B cell (primary cell): ENCODE results near the gene IGSF3. TPM values are rescaled to one million over a fixed set of nuclear protein-coding genes. Genes with fewer than 3 reads are reported as not detected.

Experiments used
- ATAC-seq: fragments of 200-7000 bp; cut with Tn5 transposase; one replicate; pipeline ENCODE4 v1.10.0; 2021; ENCODE audit warnings: low read depth, mild to moderate bottlenecking, moderate number of reproducible peaks, moderate library complexity
- CTCF ChIA-PET: fragments of 350-600 bp; sonication (Branson Sonifier 250); formaldehyde crosslinking; loops from one replicate; lab custom pipeline; 2021; ENCODE audit warnings: antibody characterized with exemption, inconsistent platforms; lab: Charles Lee
- POLR2A ChIA-PET: fragments of 350-600 bp; sonication (Branson Sonifier 250); formaldehyde crosslinking; loops from one replicate; lab custom pipeline; 2021; ENCODE audit warnings: antibody characterized with exemption; lab: Charles Lee
- DNase-seq: peaks from one replicate; pipeline ENCODE4 v3.0.0; 2013
- H2AFZ ChIP-seq: 2 replicates; pipeline ENCODE4 v1.6.1; 2012; ENCODE audit warnings: mild to moderate bottlenecking, low read depth, low read length; ENCODE audit not compliant: insufficient read depth, poor library complexity, severe bottlenecking
- H3K27ac ChIP-seq, 2 donors: 1 replicate in 1 of 2; 2 replicates in 1 of 2; pipeline ENCODE4 v1.5.1; 2012 to 2013; ENCODE audit warnings: low read length in 2 of 2, mild to moderate bottlenecking in 2 of 2, moderate library complexity in 1 of 2
- H3K27me3 ChIP-seq, 4 experiments: fragments of 200-600 bp in 1 of 4; sonication (generic) in 1 of 4; replicated peaks in 1 of 4; 1 replicate in 2 of 4; 2 replicates in 2 of 4; pipeline versions ENCODE4 v1.6.1 to v1.7.0; 2013 to 2016; ENCODE audit warnings: low read length in 3 of 4, mild to moderate bottlenecking in 2 of 4, mixed read lengths in 1 of 4, moderate library complexity in 1 of 4; ENCODE audit not compliant: insufficient read depth in 4 of 4, control insufficient read depth in 3 of 4; ENCODE audit errors: control extremely low read depth in 1 of 4
- H3K36me3 ChIP-seq, 2 experiments: replicated peaks in 1 of 2; 1 replicate in 1 of 2; 2 replicates in 1 of 2; pipeline versions ENCODE4 v1.6.1 to v1.7.1; 2013; ENCODE audit warnings: low read length in 1 of 2; ENCODE audit not compliant: insufficient read depth in 2 of 2, control insufficient read depth in 1 of 2; ENCODE audit errors: control extremely low read depth in 1 of 2, extremely low read depth in 1 of 2
- H3K4me1 ChIP-seq, 2 donors: fragments of 200-600 bp in 1 of 2; sonication (generic) in 1 of 2; 1 replicate in 1 of 2; 2 replicates in 1 of 2; pipeline versions ENCODE4 v1.5.1 to v1.6.1; 2013 to 2017; ENCODE audit warnings: low read length in 2 of 2; ENCODE audit not compliant: control insufficient read depth in 2 of 2, insufficient read depth in 2 of 2
- H3K4me2 ChIP-seq: replicated peaks from 2 replicates; pipeline ENCODE3; 2012; ENCODE audit warnings: mild to moderate bottlenecking, low read depth, low read length; ENCODE audit not compliant: poor library complexity, severe bottlenecking
- H3K4me3 ChIP-seq, 5 experiments: fragments of 200-600 bp in 1 of 5; sonication (generic) in 1 of 5; 1 replicate in 3 of 5; 2 replicates in 2 of 5; pipeline versions ENCODE4 v1.5.1 to v1.7.0; 2011 to 2016; ENCODE audit warnings: low read length in 4 of 5, mild to moderate bottlenecking in 4 of 5, low read depth in 2 of 5, control low read depth in 1 of 5, moderate library complexity in 1 of 5; ENCODE audit not compliant: insufficient read depth in 1 of 5; ENCODE audit errors: control extremely low read depth in 1 of 5, extremely low read depth in 1 of 5
- H3K79me2 ChIP-seq: fragments of 200-600 bp; sonication (generic); one replicate; pipeline ENCODE4 v1.6.0; 2016; ENCODE audit warnings: low read length; ENCODE audit not compliant: control insufficient read depth, insufficient read depth
- H3K9ac ChIP-seq: fragments of 200-600 bp; sonication (generic); 2 replicates; pipeline ENCODE4 v1.6.1; 2017; ENCODE audit warnings: mild to moderate bottlenecking, low read length, moderate library complexity
- H3K9me3 ChIP-seq, 3 donors: one replicate each; pipeline versions ENCODE4 v1.6.1 to v1.7.1; 2013; ENCODE audit warnings: low read length in 2 of 3; ENCODE audit not compliant: control insufficient read depth in 2 of 3, insufficient read depth in 1 of 3; ENCODE audit errors: control extremely low read depth in 1 of 3
- H4K20me1 ChIP-seq: 2 replicates; pipeline ENCODE4 v1.6.0; 2012; ENCODE audit warnings: mild to moderate bottlenecking, low read length; ENCODE audit not compliant: insufficient read depth, control insufficient read depth, poor library complexity, severe bottlenecking
- H3K27ac Mint-ChIP-seq: one replicate; pipeline ENCODE4 v1.8.0; 2021; ENCODE audit warnings: mixed read lengths
- H3K27me3 Mint-ChIP-seq: one replicate; pipeline ENCODE4 v1.8.0; 2021; ENCODE audit warnings: mixed read lengths
- H3K4me1 Mint-ChIP-seq: one replicate; pipeline ENCODE4 v1.8.0; 2021; ENCODE audit warnings: mixed read lengths
- H3K4me3 Mint-ChIP-seq: one replicate; pipeline ENCODE4 v1.8.0; 2021; ENCODE audit warnings: mixed read lengths
- H3K9me3 Mint-ChIP-seq: one replicate; pipeline ENCODE4 v1.8.0; 2022; ENCODE audit warnings: mixed read lengths; ENCODE audit not compliant: insufficient read depth
- EZH2 ChIP-seq: IDR thresholded peaks from 2 replicates; pipeline ENCODE4 v1.6.1; 2012; ENCODE audit warnings: borderline replicate concordance, low read depth, mild to moderate bottlenecking, moderate library complexity, low read length; ENCODE audit not compliant: insufficient read depth, poor library complexity, severe bottlenecking
- WGBS: methylation state at CpG from one replicate; pipeline ENCODE4 v1.1.5; 2013; ENCODE audit warnings: missing lambda C conversion rate; ENCODE audit not compliant: insufficient coverage; 5-methylcytosine and 5-hydroxymethylcytosine counted together
- intact Hi-C: fragments of 100-400 bp; cut with micrococcal nuclease; formaldehyde crosslinking; loops from one replicate; pipeline ENCODE4 v1.10.0; 2022
- polyA plus RNA-seq: library from polyadenylated mRNA; depleted of rRNA; stranded (reverse); fragments of >200 nt; gene quantifications from 2 replicates; pipeline ENCODE4 v1.2.3, GENCODE V29; 2012
- total RNA-seq, 2 donors: library from RNA; stranded (reverse); fragments of 120-200 nt in 1 of 2; gene quantifications; 1 replicate in 1 of 2; 2 replicates in 1 of 2; pipeline versions ENCODE4 v1.2.3 to v1.2.4, GENCODE V29; 2013 to 2022
- TF ChIP-seq, protein P1 (sequence below): fragments of 200-600 bp; IDR thresholded peaks from one replicate; pipeline ENCODE4 v1.8.0; 2022; ENCODE audit warnings: antibody characterized with exemption, mild to moderate bottlenecking

Gene IGSF3
- total and polyA plus RNA-seq, 2 donors (not counting 1 experiment from before 2014, with no cell fraction given): 0.49 TPM; not detected in 1

DNA sequence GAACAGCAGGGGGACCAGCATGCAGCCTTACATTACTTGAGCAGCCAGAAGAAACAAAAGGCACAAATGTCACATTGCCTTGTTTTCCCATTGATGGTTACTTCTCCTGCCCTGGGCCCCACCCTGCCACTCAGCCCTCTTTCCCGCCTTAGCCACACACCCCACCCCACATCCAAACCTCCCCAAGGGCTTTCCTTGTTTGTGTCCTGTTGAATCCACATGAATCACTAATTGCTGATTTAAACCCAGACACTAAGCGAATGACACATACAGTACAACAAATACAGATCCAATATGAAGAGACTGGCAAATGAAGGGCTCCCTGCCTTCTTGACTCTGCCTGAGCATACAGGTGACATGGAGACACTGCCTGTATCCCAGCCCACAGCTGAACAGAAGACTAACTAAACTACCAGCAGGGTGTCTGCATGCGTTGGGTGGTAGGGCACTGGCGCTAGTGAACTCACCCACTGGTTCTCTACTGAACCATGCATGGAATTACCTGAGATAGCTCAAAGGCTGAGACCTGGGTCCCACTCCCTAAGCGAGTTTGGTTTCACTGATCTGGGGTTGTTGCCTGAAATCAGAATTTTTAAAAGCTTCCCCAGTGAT is 3.1 kb downstream of the IGSF3 start:
- CTCF ChIA-PET: no interaction called here
- peaks cover 16% of the 10 kb centered on the region for H3K4me1 Mint-ChIP-seq
- H3K27ac Mint-ChIP-seq: no peak overlapping the region
- POLR2A ChIA-PET: no interaction called here
- H4K20me1 ChIP-seq: no peaks in the 10 kb centered on the region
- no peak overlapping the region for H3K9ac ChIP-seq
- no peak overlapping the region for H3K4me2 ChIP-seq
- peaks cover 9 to 16% of the 10 kb centered on the region in 2 donors for H3K4me1 ChIP-seq
- H3K27me3 Mint-ChIP-seq: peaks cover 47% of the 10 kb centered on the region
- no peak overlapping the region for H3K4me3 Mint-ChIP-seq
- no peaks in the 10 kb centered on the region for H3K36me3 ChIP-seq
- no peak for ATAC-seq
- no peaks in the 10 kb centered on the region for H3K9me3 ChIP-seq
- H3K9me3 Mint-ChIP-seq: no peaks in the 10 kb centered on the region
- H2AFZ ChIP-seq: no peak overlapping the region
- no peak for DNase-seq
- intact Hi-C loops: no loop called here
- peaks cover 0 to 40% (median 22%) of the 10 kb centered on the region in 4 experiments for H3K27me3 ChIP-seq
- WGBS: 90% methylated on average over 5 of the region's 5 CpGs
- no peaks in the 10 kb centered on the region for H3K79me2 ChIP-seq
- TF ChIP-seq EZH2: no peak
- TF ChIP-seq, protein P1, sequence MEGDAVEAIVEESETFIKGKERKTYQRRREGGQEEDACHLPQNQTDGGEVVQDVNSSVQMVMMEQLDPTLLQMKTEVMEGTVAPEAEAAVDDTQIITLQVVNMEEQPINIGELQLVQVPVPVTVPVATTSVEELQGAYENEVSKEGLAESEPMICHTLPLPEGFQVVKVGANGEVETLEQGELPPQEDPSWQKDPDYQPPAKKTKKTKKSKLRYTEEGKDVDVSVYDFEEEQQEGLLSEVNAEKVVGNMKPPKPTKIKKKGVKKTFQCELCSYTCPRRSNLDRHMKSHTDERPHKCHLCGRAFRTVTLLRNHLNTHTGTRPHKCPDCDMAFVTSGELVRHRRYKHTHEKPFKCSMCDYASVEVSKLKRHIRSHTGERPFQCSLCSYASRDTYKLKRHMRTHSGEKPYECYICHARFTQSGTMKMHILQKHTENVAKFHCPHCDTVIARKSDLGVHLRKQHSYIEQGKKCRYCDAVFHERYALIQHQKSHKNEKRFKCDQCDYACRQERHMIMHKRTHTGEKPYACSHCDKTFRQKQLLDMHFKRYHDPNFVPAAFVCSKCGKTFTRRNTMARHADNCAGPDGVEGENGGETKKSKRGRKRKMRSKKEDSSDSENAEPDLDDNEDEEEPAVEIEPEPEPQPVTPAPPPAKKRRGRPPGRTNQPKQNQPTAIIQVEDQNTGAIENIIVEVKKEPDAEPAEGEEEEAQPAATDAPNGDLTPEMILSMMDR: no peak
- H3K27ac ChIP-seq: no peak overlapping the region
- H3K4me3 ChIP-seq: no peak overlapping the region

DNA sequence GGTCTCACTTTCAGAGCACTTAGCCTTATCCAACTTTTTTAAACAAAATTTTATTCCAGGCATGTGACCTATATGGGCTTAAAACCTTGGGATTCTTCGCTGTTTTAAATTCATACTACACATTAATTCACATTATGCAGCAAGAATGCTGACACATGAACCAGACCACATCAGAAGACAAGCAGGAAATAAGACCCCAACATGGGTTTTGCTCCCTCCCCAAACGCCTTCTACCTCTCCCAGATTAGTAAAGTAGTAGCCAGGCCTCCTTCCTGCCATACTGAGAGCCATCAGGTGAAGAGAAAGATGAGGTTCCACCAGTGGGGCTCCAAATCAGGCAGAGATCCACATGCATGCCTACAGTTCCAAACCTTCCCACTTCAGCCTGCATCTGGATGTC is 3.7 kb downstream of the IGSF3 start:
- WGBS: 42% methylated on average over 1 of the region's 2 CpGs
- peaks cover 0 to 40% (median 22%) of the 10 kb centered on the region in 4 experiments for H3K27me3 ChIP-seq
- CTCF ChIA-PET: no interaction called here
- no peak overlapping the region for H3K9ac ChIP-seq
- H3K4me2 ChIP-seq: no peak overlapping the region
- Mint-ChIP-seq H3K4me3 (no peak overlapping the region), H3K27ac (no peak overlapping the region), H3K9me3 (no peaks in the 10 kb centered on the region), H3K4me1 (peaks cover 16% of the 10 kb centered on the region), H3K27me3 (peaks cover 47% of the 10 kb centered on the region)
- no peak overlapping the region for H3K27ac ChIP-seq
- H3K9me3 ChIP-seq: no peaks in the 10 kb centered on the region
- ATAC-seq (no peak), DNase-seq (no peak)
- H3K4me3 ChIP-seq: no peak overlapping the region
- H3K4me1 ChIP-seq: peaks cover 9 to 16% of the 10 kb centered on the region in 2 donors
- no peaks in the 10 kb centered on the region for H3K79me2 ChIP-seq
- intact Hi-C loops: no loop called here
- TF ChIP-seq EZH2: no peak
- TF ChIP-seq, protein P1: no peak
- H4K20me1 ChIP-seq: no peaks in the 10 kb centered on the region
- H2AFZ ChIP-seq: no peak overlapping the region
- POLR2A ChIA-PET: no interaction called here
- no peaks in the 10 kb centered on the region for H3K36me3 ChIP-seq
